ENCODE measurements around the gene TXLNG.

DNA sequence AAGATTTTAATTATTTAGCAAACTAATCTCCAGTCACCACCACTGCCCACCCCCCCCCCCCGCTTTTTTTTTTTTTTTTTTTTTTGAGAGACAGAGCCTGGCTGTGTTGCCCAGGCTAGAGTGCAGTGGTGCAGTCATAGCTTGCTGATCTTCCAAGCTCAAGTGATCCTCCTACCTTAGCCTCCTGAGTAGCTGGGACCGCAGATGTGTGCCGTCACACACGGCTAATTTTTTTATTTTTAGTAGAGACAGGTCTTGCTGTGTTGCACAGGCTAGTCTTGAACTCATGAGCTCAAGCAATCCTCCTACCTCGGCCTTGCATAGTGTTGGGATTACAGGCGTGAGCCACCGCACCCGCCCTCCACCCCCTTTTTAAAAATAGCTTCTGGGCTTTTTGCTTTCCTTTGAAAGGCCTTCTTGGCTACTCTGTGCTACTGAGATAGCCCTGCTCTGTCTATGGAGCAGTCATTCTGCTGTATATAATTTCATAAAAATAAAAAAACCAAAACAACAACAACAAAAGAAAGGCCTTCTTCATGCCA, 18.7 kb downstream of the TXLNG start:
- TF ChIP-seq POLR2A (IDR thresholded peaks at IDR 0.05) (no peak), POLR2AphosphoS5 (IDR thresholded peaks at IDR 0.05) (no peak)
- TF ChIP-seq, protein P1, sequence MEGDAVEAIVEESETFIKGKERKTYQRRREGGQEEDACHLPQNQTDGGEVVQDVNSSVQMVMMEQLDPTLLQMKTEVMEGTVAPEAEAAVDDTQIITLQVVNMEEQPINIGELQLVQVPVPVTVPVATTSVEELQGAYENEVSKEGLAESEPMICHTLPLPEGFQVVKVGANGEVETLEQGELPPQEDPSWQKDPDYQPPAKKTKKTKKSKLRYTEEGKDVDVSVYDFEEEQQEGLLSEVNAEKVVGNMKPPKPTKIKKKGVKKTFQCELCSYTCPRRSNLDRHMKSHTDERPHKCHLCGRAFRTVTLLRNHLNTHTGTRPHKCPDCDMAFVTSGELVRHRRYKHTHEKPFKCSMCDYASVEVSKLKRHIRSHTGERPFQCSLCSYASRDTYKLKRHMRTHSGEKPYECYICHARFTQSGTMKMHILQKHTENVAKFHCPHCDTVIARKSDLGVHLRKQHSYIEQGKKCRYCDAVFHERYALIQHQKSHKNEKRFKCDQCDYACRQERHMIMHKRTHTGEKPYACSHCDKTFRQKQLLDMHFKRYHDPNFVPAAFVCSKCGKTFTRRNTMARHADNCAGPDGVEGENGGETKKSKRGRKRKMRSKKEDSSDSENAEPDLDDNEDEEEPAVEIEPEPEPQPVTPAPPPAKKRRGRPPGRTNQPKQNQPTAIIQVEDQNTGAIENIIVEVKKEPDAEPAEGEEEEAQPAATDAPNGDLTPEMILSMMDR (IDR thresholded peaks at IDR 0.05) = no peak

Measured in upper lobe of left lung (tissue), 4 donors.